ENCODE measurements around the gene SH3RF3.
"Not testable (repeated sequence)": the region's sequence is repeated elsewhere in the genome, so short reads cannot be mapped to it uniquely, and the experiment has no call there.

Gene SH3RF3

GRCh38 chr2:109120166-109120565, 8.8 kb upstream of the SH3RF3 start:
- no peak for DNase-seq

- DNase-seq: not testable (repeated sequence)
Observed at GRCh38 chr2:109120686-109121085, 8.3 kb upstream of the SH3RF3 start.

GRCh38 chr2:109123586-109124201, 5.3 kb upstream of the SH3RF3 start:
- DNase-seq: no peak

- no peak for DNase-seq
Observed at GRCh38 chr2:109124982-109125592, 3.9 kb upstream of the SH3RF3 start.

GRCh38 chr2:109125593-109126500, 3.2 kb upstream of the SH3RF3 start:
- DNase-seq: no peak

- DNase-seq: no peak
Observed at GRCh38 chr2:109126501-109126860, 2.5 kb upstream of the SH3RF3 start.

GRCh38 chr2:109127556-109127955, 1.4 kb upstream of the SH3RF3 start:
- DNase-seq: no peak

GRCh38 chr2:109128048-109128615, 873 bp upstream of the SH3RF3 start:
- DNase-seq: peak; percentile 59 to 61

GRCh38 chr2:109129356-109129920, 433 bp downstream of the SH3RF3 start:
- peak in 1 of 2 donors; percentile 16 for DNase-seq

- DNase-seq: peak in 1 of 2 donors; percentile 7
Observed at GRCh38 chr2:109129921-109130722, 1.1 kb downstream of the SH3RF3 start.

GRCh38 chr2:109130723-109130995, 1.7 kb downstream of the SH3RF3 start:
- no peak for DNase-seq

GRCh38 chr2:109131777-109132176, 2.8 kb downstream of the SH3RF3 start:
- no peak for DNase-seq

- no peak for DNase-seq
Observed at GRCh38 chr2:109132626-109133025, 3.6 kb downstream of the SH3RF3 start.

GRCh38 chr2:109133746-109134145, 4.7 kb downstream of the SH3RF3 start:
- DNase-seq: no peak

- no peak for DNase-seq
Observed at GRCh38 chr2:109134741-109135358, 5.8 kb downstream of the SH3RF3 start.

- DNase-seq: no peak
Observed at GRCh38 chr2:109135359-109136197, 6.6 kb downstream of the SH3RF3 start.

GRCh38 chr2:109136542-109136941, 7.5 kb downstream of the SH3RF3 start:
- no peak for DNase-seq

GRCh38 chr2:109137616-109138015, 8.6 kb downstream of the SH3RF3 start:
- no peak for DNase-seq

- DNase-seq: no peak
Observed at GRCh38 chr2:109138449-109138848, 9.4 kb downstream of the SH3RF3 start.

- DNase-seq: no peak
Observed at GRCh38 chr2:109139002-109139401, 10.0 kb downstream of the SH3RF3 start.

GRCh38 chr2:109139865-109140396, 10.9 kb downstream of the SH3RF3 start:
- no peak for DNase-seq

Measured in CD4-positive, alpha-beta T cell treated with Interferon alpha-2 for 1 hour (primary cell).